ENCODE results near the gene DUSP8. TPM values are rescaled to one million over a fixed set of nuclear protein-coding genes. Genes with fewer than 3 reads are reported as not detected.

The DUSP8 gene
- total RNA-seq, 1 donor from 2014 or later, result 8.4 TPM

DNA sequence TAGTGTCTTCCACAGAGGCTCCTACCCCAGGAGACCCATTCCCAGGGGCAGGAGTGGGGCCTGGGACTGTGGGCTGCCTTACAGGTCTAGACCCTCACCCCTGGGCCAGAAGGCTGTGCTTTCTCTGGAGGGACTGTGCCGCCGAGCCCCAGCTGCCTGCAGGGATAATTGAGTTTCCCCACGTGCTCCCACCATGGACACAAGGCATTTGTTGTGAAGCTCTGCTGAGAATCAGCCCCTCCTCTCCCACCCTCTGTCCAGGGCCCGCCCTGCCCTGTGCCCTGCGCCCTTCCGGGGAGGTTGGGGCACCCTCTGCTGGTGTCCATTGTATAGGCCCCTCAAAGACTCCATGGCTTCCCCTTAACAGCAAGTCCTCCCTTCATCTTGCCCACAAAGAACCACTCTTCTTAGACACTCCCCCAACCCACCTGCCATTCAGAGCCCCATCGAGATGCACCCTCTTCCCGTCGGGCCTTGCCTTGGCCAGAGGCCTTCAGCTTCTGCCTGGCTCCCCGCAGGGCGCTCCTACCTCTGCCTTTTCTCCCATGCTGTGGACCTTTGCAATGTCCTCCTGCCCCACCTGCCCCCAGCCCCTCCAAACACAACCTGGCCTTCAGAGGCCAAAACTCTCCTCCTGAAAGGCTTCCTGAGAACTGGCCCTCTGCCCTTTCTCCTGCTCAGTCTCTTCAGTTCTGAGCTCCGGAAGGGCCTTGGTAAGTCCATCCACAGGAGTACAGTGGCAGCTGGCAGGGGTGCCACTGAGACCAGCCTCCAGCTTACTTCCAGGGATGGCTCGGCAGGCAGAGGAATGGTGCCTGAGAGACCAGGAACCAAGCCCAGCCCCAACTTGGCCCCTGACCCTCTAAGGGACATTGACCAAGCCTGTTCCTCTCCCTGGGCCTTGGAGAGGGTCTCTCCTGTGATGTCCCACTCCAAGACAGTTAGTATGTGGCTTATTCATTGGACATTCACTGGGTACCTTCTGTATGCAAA, 22.4 kb downstream of the DUSP8 start:
- no peaks in the 10 kb centered on the region for H3K36me3 Mint-ChIP-seq
- H3K4me1 Mint-ChIP-seq (ENCODE audit: unreplicated experiment), result no peaks in the 10 kb centered on the region
- no peaks in the 10 kb centered on the region for H3K9me3 Mint-ChIP-seq
- H3K27ac Mint-ChIP-seq, result peak overlapping the region; percentile 31
- no peak for DNase-seq (ENCODE audit: extremely low spot score, unreplicated experiment)
- TF ChIP-seq CTCF (conservative IDR thresholded peaks at IDR 0.05), result no peak
- H3K4me3 Mint-ChIP-seq, result no peak overlapping the region
- H3K27me3 Mint-ChIP-seq, result peaks cover 56% of the 10 kb centered on the region

- DNase-seq (ENCODE audit: extremely low spot score, unreplicated experiment), result no peak
- Mint-ChIP-seq H3K27ac (no peak overlapping the region), H3K27me3 (peaks cover 59% of the 10 kb centered on the region), H3K9me3 (no peaks in the 10 kb centered on the region), H3K4me3 (peak overlapping the region; percentile 75), H3K36me3 (no peaks in the 10 kb centered on the region), H3K4me1 (ENCODE audit: unreplicated experiment) (no peaks in the 10 kb centered on the region)
- no peak for TF ChIP-seq CTCF (conservative IDR thresholded peaks at IDR 0.05)
Observed at GRCh38 chr11:1548221-1549070, 23.6 kb downstream of the DUSP8 start.

DNA sequence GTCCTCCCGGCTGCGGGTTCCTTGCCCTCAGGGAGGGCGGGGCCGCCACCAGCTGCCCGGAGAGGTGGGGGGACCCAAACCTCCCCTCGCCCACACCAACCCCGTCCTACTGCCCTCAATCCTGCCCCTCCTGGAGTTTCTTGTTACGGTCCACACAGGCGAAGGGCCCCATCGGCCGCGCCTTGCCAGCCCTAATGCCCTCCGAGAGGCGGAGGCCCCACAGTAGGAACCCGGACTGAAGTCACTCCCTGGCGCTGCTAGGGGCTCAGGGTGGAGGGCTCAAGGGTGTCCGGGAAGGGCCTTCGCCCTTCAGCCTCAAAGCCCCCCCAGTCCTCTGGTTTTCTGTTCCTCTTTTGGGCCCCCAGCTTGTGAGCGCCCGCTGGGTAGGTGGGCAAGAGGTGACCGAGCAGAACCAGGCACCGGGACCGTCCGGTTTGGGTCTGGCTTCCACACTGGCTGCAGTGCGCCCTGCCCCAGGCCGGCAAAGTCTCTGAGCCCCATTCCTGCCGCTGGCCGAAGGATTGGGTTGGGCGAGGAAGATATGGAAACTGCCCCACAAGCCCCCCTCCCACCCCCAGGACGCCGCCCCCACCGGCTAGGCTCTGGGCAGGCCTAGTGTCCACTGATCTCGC, 24.5 kb downstream of the DUSP8 start:
- TF ChIP-seq CTCF (conservative IDR thresholded peaks at IDR 0.05), result no peak
- Mint-ChIP-seq H3K27ac (no peak overlapping the region), H3K27me3 (peaks cover 56% of the 10 kb centered on the region), H3K4me3 (no peak overlapping the region), H3K9me3 (no peaks in the 10 kb centered on the region), H3K36me3 (no peaks in the 10 kb centered on the region), H3K4me1 (ENCODE audit: unreplicated experiment) (no peaks in the 10 kb centered on the region)
- DNase-seq (ENCODE audit: extremely low spot score, unreplicated experiment), result no peak

- TF ChIP-seq CTCF (conservative IDR thresholded peaks at IDR 0.05), result peak; percentile 80
- DNase-seq (ENCODE audit: extremely low spot score, unreplicated experiment), result no peak
- Mint-ChIP-seq H3K4me3 (peak overlapping the region; percentile 77), H3K27me3 (peaks cover 58% of the 10 kb centered on the region), H3K9me3 (no peaks in the 10 kb centered on the region), H3K36me3 (no peaks in the 10 kb centered on the region), H3K27ac (peak overlapping the region; percentile 83), H3K4me1 (ENCODE audit: unreplicated experiment) (no peaks in the 10 kb centered on the region)
Observed at GRCh38 chr11:1546536-1547466, 25.3 kb downstream of the DUSP8 start.

Data from type B pancreatic cell (in vitro differentiated cells).